Measurements from ENCODE around the gene UCN2. TPM values are rescaled to one million over a fixed set of nuclear protein-coding genes. Genes with fewer than 3 reads are reported as not detected.

The UCN2 gene
- total RNA-seq, 1 experiment from 2014 or later: 0.68 TPM

- DNase-seq: no peak
- Mint-ChIP-seq H3K4me1 (no peaks in the 10 kb centered on the region), H3K4me3 (no peak overlapping the region), H3K27ac (no peak overlapping the region), H3K27me3 (ENCODE audit: low read depth) (no peaks in the 10 kb centered on the region), H3K36me3 (ENCODE audit: insufficient read depth in 1 of 3, low read depth in 3 of 3) (peaks cover 17 to 69% (median 51%) of the 10 kb centered on the region in 3 experiments), H3K9me3 (no peaks in the 10 kb centered on the region)
- no peak overlapping the region for H3K4ac ChIP-seq (ENCODE audit: low read depth, low read length)
- no peak overlapping the region for H3K27ac ChIP-seq (ENCODE audit: insufficient read length, low read depth, low read length)
- no peaks in the 10 kb centered on the region for H3K4me1 ChIP-seq (ENCODE audit: insufficient read depth, low read length)
- no peak overlapping the region for H2BK15ac ChIP-seq (ENCODE audit: low read depth, low read length)
- H2BK12ac ChIP-seq (ENCODE audit: insufficient read length, low read depth, low read length): no peak overlapping the region
- no peak overlapping the region for H3K23ac ChIP-seq (ENCODE audit: insufficient read length, low read depth, low read length)
- no peak overlapping the region for H2AK5ac ChIP-seq (ENCODE audit: insufficient read length, low read length)
- H3K9ac ChIP-seq (ENCODE audit: extremely low read depth, insufficient read length, low read length): no peak overlapping the region
- H3K27me3 ChIP-seq (ENCODE audit: insufficient read depth, low read length): no peaks in the 10 kb centered on the region
- no peak overlapping the region for H4K8ac ChIP-seq (replicated peaks; ENCODE audit: insufficient read length, low read depth, low read length)
- no peak overlapping the region for H2BK20ac ChIP-seq (ENCODE audit: low read depth, low read length, poor library complexity, severe bottlenecking)
- no peak overlapping the region for H3K14ac ChIP-seq (ENCODE audit: insufficient read depth, low read length)
- no peaks in the 10 kb centered on the region for H3K23me2 ChIP-seq (ENCODE audit: insufficient read length, low read depth, low read length, poor library complexity, severe bottlenecking)
- no peaks in the 10 kb centered on the region for H4K20me1 ChIP-seq (ENCODE audit: control insufficient read depth, insufficient read depth, insufficient read length)
- no peak overlapping the region for H2AFZ ChIP-seq (ENCODE audit: low read length)
- no peak overlapping the region for H2BK120ac ChIP-seq (ENCODE audit: low read depth, low read length, poor library complexity, severe bottlenecking)
- no peak overlapping the region for H3T11ph ChIP-seq (ENCODE audit: low read length)
- TF ChIP-seq, protein P1, sequence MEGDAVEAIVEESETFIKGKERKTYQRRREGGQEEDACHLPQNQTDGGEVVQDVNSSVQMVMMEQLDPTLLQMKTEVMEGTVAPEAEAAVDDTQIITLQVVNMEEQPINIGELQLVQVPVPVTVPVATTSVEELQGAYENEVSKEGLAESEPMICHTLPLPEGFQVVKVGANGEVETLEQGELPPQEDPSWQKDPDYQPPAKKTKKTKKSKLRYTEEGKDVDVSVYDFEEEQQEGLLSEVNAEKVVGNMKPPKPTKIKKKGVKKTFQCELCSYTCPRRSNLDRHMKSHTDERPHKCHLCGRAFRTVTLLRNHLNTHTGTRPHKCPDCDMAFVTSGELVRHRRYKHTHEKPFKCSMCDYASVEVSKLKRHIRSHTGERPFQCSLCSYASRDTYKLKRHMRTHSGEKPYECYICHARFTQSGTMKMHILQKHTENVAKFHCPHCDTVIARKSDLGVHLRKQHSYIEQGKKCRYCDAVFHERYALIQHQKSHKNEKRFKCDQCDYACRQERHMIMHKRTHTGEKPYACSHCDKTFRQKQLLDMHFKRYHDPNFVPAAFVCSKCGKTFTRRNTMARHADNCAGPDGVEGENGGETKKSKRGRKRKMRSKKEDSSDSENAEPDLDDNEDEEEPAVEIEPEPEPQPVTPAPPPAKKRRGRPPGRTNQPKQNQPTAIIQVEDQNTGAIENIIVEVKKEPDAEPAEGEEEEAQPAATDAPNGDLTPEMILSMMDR (conservative IDR thresholded peaks at IDR 0.05): no peak
- H3K9me3 ChIP-seq (ENCODE audit: control insufficient read depth, low read depth, low read length): no peaks in the 10 kb centered on the region
- no peak overlapping the region for H3K56ac ChIP-seq (ENCODE audit: insufficient read length, low read depth, low read length)
- WGBS (ENCODE audit: extremely low coverage, insufficient read length, low lambda C conversion rate): no CpG with 5 or more reads among the region's 5 CpGs
- no peak overlapping the region for H2BK5ac ChIP-seq (ENCODE audit: insufficient read length, low read length)
- H3K18ac ChIP-seq (ENCODE audit: insufficient read length, low read depth, low read length): no peak overlapping the region
- no peak overlapping the region for H4K5ac ChIP-seq (ENCODE audit: insufficient read length, low read depth, low read length)
- H3K79me2 ChIP-seq (ENCODE audit: insufficient read depth, low read length): no peaks in the 10 kb centered on the region
- H4K91ac ChIP-seq (ENCODE audit: insufficient read length, low read depth, low read length): no peak overlapping the region
- H3K79me1 ChIP-seq (ENCODE audit: insufficient read depth, low read depth, low read length, poor library complexity, severe bottlenecking): no peaks in the 10 kb centered on the region
- H3K4me2 ChIP-seq (ENCODE audit: insufficient read depth, insufficient read length, low read length): no peak overlapping the region
These were observed 19.4 kb downstream of the UCN2 start for GRCh38 chr3:48544141-48544540.
